Esophagus muscularis mucosa (tissue), 4 donors: Measurements from ENCODE around the gene NYAP2.

ENCODE experiments used
- CTCF ChIP-seq, 3 experiments: fragments of 200-600 bp in 2 of 3; fragments of 450-650 bp in 1 of 3; sonication (generic) in 2 of 3; IDR thresholded peaks; one replicate each; pipeline ENCODE4 v1.5.1; 2017 to 2019; ENCODE audit warnings: antibody characterized with exemption in 3 of 3, mild to moderate bottlenecking in 2 of 3, moderate library complexity in 1 of 3
- EP300 ChIP-seq: sonication (generic); formaldehyde crosslinking; IDR thresholded peaks from one replicate; pipeline ENCODE4 v1.6.1; 2017; ENCODE audit warnings: antibody characterized with exemption
- POLR2A ChIP-seq: fragments of 450-650 bp; IDR thresholded peaks from one replicate; pipeline ENCODE4 v1.6.1; 2017; ENCODE audit warnings: antibody characterized with exemption, moderate library complexity, mild to moderate bottlenecking, low read depth

- TF ChIP-seq EP300 (no peak), CTCF (IDR thresholded peaks at IDR 0.05) (no peak), POLR2A (no peak)
Observed at GRCh38 chr2:225640550-225640949, 241.0 kb downstream of the NYAP2 start.
